Breast epithelium (tissue), 4 donors: ENCODE data around the gene CST4. TPM values are rescaled to one million over a fixed set of nuclear protein-coding genes. Genes with fewer than 3 reads are reported as not detected.

Experiments
- DNase-seq, 2 donors: peaks; one replicate each; pipeline ENCODE4 v3.0.0-alpha.2; 2019; ENCODE audit warnings: low spot score in 2 of 2
- H3K27ac ChIP-seq, 2 donors: fragments of 200-600 bp; sonication (generic) in 1 of 2; one replicate each; pipeline ENCODE4 v1.5.1; 2016 to 2019; ENCODE audit warnings: mild to moderate bottlenecking in 1 of 2
- H3K27me3 ChIP-seq, 2 donors: fragments of 200-600 bp; sonication (generic) in 1 of 2; one replicate each; pipeline versions ENCODE4 v1.5.1 to v1.6.0; 2017 to 2019; ENCODE audit warnings: control low read depth in 1 of 2, mild to moderate bottlenecking in 1 of 2
- H3K36me3 ChIP-seq: fragments of 200-600 bp; one replicate; pipeline ENCODE4 v1.5.1; 2019
- H3K4me1 ChIP-seq, 2 donors: fragments of 200-600 bp; sonication (generic); one replicate each; pipeline ENCODE4 v1.5.1; 2016 to 2019; ENCODE audit warnings: control low read depth in 1 of 2
- H3K4me3 ChIP-seq, 3 donors: fragments of 200-600 bp; sonication (generic); 1 replicate in 2 of 3; 2 replicates in 1 of 3; pipeline ENCODE4 v1.5.1; 2016 to 2019; ENCODE audit warnings: mild to moderate bottlenecking in 3 of 3, moderate library complexity in 2 of 3
- H3K9me3 ChIP-seq, 2 donors: fragments of 200-600 bp; sonication (generic) in 1 of 2; one replicate each; pipeline ENCODE4 v1.5.1; 2016 to 2019; ENCODE audit warnings: control low read depth in 1 of 2
- CTCF ChIP-seq, 3 donors: fragments of 450-650 bp; IDR thresholded peaks; one replicate each; pipeline ENCODE4 v1.5.1; 2016 to 2017; ENCODE audit warnings: antibody characterized with exemption in 3 of 3, mild to moderate bottlenecking in 3 of 3, moderate library complexity in 3 of 3
- POLR2A ChIP-seq: fragments of 450-650 bp; IDR thresholded peaks from one replicate; pipeline ENCODE4 v1.6.1; 2016; ENCODE audit warnings: antibody characterized with exemption, mild to moderate bottlenecking, moderate library complexity
- POLR2AphosphoS5 ChIP-seq, 3 donors: sonication (generic); formaldehyde crosslinking; IDR thresholded peaks; one replicate each; pipeline ENCODE4 v1.6.1; 2017; ENCODE audit warnings: antibody characterized with exemption in 3 of 3
- intact Hi-C: fragments of 100-400 bp; cut with DNase I; formaldehyde crosslinking; loops from one replicate; pipeline ENCODE4 v1.15.1; 2023; ENCODE audit warnings: low total_unique reads
- total RNA-seq, 3 donors: library from RNA; depleted of rRNA; stranded (reverse); fragments of >200 nt; gene quantifications; one replicate each; pipeline ENCODE4 v1.1.0, GENCODE V29; 2016

Gene CST4
- total RNA-seq, 3 donors from 2014 or later: not detected

- no peaks in the 10 kb centered on the region for H3K27me3 ChIP-seq
- no peak for DNase-seq
- no peaks in the 10 kb centered on the region for H3K4me1 ChIP-seq
- H3K27ac ChIP-seq: no peak overlapping the region
- no peaks in the 10 kb centered on the region for H3K36me3 ChIP-seq
- H3K9me3 ChIP-seq: no peaks in the 10 kb centered on the region
- TF ChIP-seq POLR2AphosphoS5 (IDR thresholded peaks at IDR 0.05): no peak
- TF ChIP-seq POLR2A: no peak
- H3K4me3 ChIP-seq: no peak overlapping the region
- intact Hi-C loops: loop anchor here (2.0 kb wide), 1 partner anchor 55 kb away; no protein-coding TSS in a partner anchor
Measured at GRCh38 chr20:23683807-23684206, 5.0 kb downstream of the CST4 start.

- TF ChIP-seq CTCF (IDR thresholded peaks at IDR 0.05): no peak
- TF ChIP-seq POLR2AphosphoS5 (IDR thresholded peaks at IDR 0.05): no peak
- TF ChIP-seq POLR2A: no peak
- no peak overlapping the region for H3K27ac ChIP-seq
- H3K9me3 ChIP-seq: no peaks in the 10 kb centered on the region
- intact Hi-C loops: no loop called here
- H3K27me3 ChIP-seq: no peaks in the 10 kb centered on the region
- H3K4me1 ChIP-seq: no peaks in the 10 kb centered on the region
- no peaks in the 10 kb centered on the region for H3K36me3 ChIP-seq
- no peak overlapping the region for H3K4me3 ChIP-seq
- no peak for DNase-seq
Measured at GRCh38 chr20:23683281-23683680, 5.6 kb downstream of the CST4 start.

GRCh38 chr20:23680146-23680545, 8.7 kb downstream of the CST4 start:
- Histone ChIP-seq H3K36me3 (no peaks in the 10 kb centered on the region), H3K27me3 (no peaks in the 10 kb centered on the region), H3K27ac (no peak overlapping the region), H3K4me1 (no peaks in the 10 kb centered on the region), H3K4me3 (no peak overlapping the region), H3K9me3 (no peaks in the 10 kb centered on the region)
- TF ChIP-seq POLR2AphosphoS5 (IDR thresholded peaks at IDR 0.05) (no peak), CTCF (IDR thresholded peaks at IDR 0.05) (no peak)
- DNase-seq: no peak
- intact Hi-C loops: no loop called here

GRCh38 chr20:23679133-23680092, 9.4 kb downstream of the CST4 start:
- H3K27me3 ChIP-seq: no peaks in the 10 kb centered on the region
- H3K9me3 ChIP-seq: no peaks in the 10 kb centered on the region
- no peak for DNase-seq
- no peak overlapping the region for H3K27ac ChIP-seq
- no peak overlapping the region for H3K4me3 ChIP-seq
- H3K4me1 ChIP-seq: no peaks in the 10 kb centered on the region
- H3K36me3 ChIP-seq: no peaks in the 10 kb centered on the region
- intact Hi-C loops: loop anchor here (5.0 kb wide), 1 partner anchor 377 kb away; no protein-coding TSS in a partner anchor
- no peak for TF ChIP-seq POLR2AphosphoS5 (IDR thresholded peaks at IDR 0.05)
- no peak for TF ChIP-seq CTCF (IDR thresholded peaks at IDR 0.05)
- no peak for TF ChIP-seq POLR2A

GRCh38 chr20:23673209-23673608, 15.6 kb downstream of the CST4 start:
- TF ChIP-seq POLR2AphosphoS5 (IDR thresholded peaks at IDR 0.05): no peak
- no peaks in the 10 kb centered on the region for H3K36me3 ChIP-seq
- no peaks in the 10 kb centered on the region for H3K4me1 ChIP-seq
- no peaks in the 10 kb centered on the region for H3K27me3 ChIP-seq
- intact Hi-C loops: no loop called here
- H3K4me3 ChIP-seq: no peak overlapping the region
- no peak overlapping the region for H3K27ac ChIP-seq
- no peaks in the 10 kb centered on the region for H3K9me3 ChIP-seq
- DNase-seq: no peak

GRCh38 chr20:23672158-23672557, 16.7 kb downstream of the CST4 start:
- no peak for DNase-seq
- no peaks in the 10 kb centered on the region for H3K9me3 ChIP-seq
- TF ChIP-seq POLR2AphosphoS5 (IDR thresholded peaks at IDR 0.05) (no peak), POLR2A (no peak), CTCF (IDR thresholded peaks at IDR 0.05) (no peak)
- no peak overlapping the region for H3K4me3 ChIP-seq
- H3K4me1 ChIP-seq: no peaks in the 10 kb centered on the region
- intact Hi-C loops: no loop called here
- no peak overlapping the region for H3K27ac ChIP-seq
- no peaks in the 10 kb centered on the region for H3K36me3 ChIP-seq
- no peaks in the 10 kb centered on the region for H3K27me3 ChIP-seq
